Spleen (tissue), 11 donors: Measurements from ENCODE around the gene PLCH2. TPM values are rescaled to one million over a fixed set of nuclear protein-coding genes. Genes with fewer than 3 reads are reported as not detected.

Experiments used
- DNase-seq: peaks from one replicate; pipeline ENCODE4 v3.0.0-alpha.2; 2020
- H3K27ac ChIP-seq, 8 donors: fragments of 200-600 bp; sonication (generic) in 7 of 8; 1 replicate in 4 of 8; 2 replicates in 4 of 8; pipeline versions ENCODE4 v1.5.0 to v1.8.0; 2016 to 2021; ENCODE audit warnings: inconsistent platforms in 4 of 8, mild to moderate bottlenecking in 4 of 8, moderate library complexity in 1 of 8
- H3K27me3 ChIP-seq, 7 donors: fragments of 200-600 bp; sonication (generic) in 6 of 7; replicated peaks in 1 of 7; 1 replicate in 4 of 7; 2 replicates in 3 of 7; pipeline versions ENCODE4 v1.5.0 to v1.8.0; 2016 to 2021; ENCODE audit warnings: inconsistent platforms in 3 of 7, mild to moderate bottlenecking in 1 of 7
- H3K36me3 ChIP-seq, 6 donors: fragments of 200-600 bp; sonication (generic) in 5 of 6; 1 replicate in 4 of 6; 2 replicates in 2 of 6; pipeline versions ENCODE4 v1.5.0 to v1.8.0; 2016 to 2021; ENCODE audit warnings: inconsistent platforms in 2 of 6
- H3K4me1 ChIP-seq, 6 donors: fragments of 200-600 bp; sonication (generic) in 5 of 6; 1 replicate in 3 of 6; 2 replicates in 3 of 6; pipeline versions ENCODE4 v1.5.0 to v1.8.0; 2016 to 2021; ENCODE audit warnings: inconsistent platforms in 3 of 6
- H3K4me3 ChIP-seq, 8 donors: fragments of 200-600 bp; sonication (generic) in 7 of 8; 1 replicate in 4 of 8; 2 replicates in 4 of 8; pipeline versions ENCODE4 v1.5.0 to v1.8.0; 2016 to 2021; ENCODE audit warnings: inconsistent platforms in 4 of 8, mild to moderate bottlenecking in 4 of 8, moderate library complexity in 2 of 8
- H3K9me3 ChIP-seq, 8 donors: fragments of 200-600 bp; sonication (generic) in 7 of 8; 1 replicate in 4 of 8; 2 replicates in 4 of 8; pipeline versions ENCODE4 v1.5.0 to v1.8.0; 2016 to 2021; ENCODE audit warnings: inconsistent platforms in 4 of 8
- CTCF ChIP-seq, 11 experiments: fragments of 200-600 bp in 7 of 11; fragments of 450-650 bp in 4 of 11; sonication (generic) in 4 of 11; IDR thresholded peaks in 8 of 11; conservative IDR thresholded peaks in 3 of 11; 1 replicate in 7 of 11; 2 replicates in 4 of 11; pipeline versions ENCODE4 v1.4.0 to v1.8.0; 2016 to 2021; ENCODE audit warnings: antibody characterized with exemption in 11 of 11, inconsistent platforms in 4 of 11, mild to moderate bottlenecking in 1 of 11
- POLR2A ChIP-seq, 3 donors: fragments of 450-650 bp; IDR thresholded peaks; one replicate each; pipeline ENCODE4 v1.5.1; 2017; ENCODE audit warnings: antibody characterized with exemption in 3 of 3, mild to moderate bottlenecking in 1 of 3
- POLR2AphosphoS5 ChIP-seq, 3 donors: sonication (generic); formaldehyde crosslinking; IDR thresholded peaks; one replicate each; pipeline ENCODE4 v1.5.1; 2017; ENCODE audit warnings: antibody characterized with exemption in 3 of 3
- whole genome bisulfite sequencing, 5 donors: extraction: QIAGEN DNeasy Blood & Tissue Kit in 3 of 5; methylation state at CpG; one replicate each; pipeline versions ENCODE4 v1.1.5 to v1.1.7; 2013 to 2018; 5-methylcytosine and 5-hydroxymethylcytosine counted together
- intact Hi-C: fragments of 100-400 bp; cut with DNase I; formaldehyde crosslinking; loops from one replicate; pipeline ENCODE4 v1.15.0; 2023; ENCODE audit warnings: low total_unique reads
- polyA plus RNA-seq, 3 donors: library from polyadenylated mRNA; stranded (reverse); fragments of 200-250 nt; gene quantifications; one replicate each; pipeline ENCODE4 v1.2.1, GENCODE V29; 2013
- total RNA-seq, 7 donors: library from RNA; depleted of rRNA in 3 of 7; stranded (reverse); fragments of >200 nt in 3 of 7; fragmentation: NEBNext Ultra II Directional in 4 of 7; extraction: Animal tissue kit (Norgen Biotek cat#: 25700) in 4 of 7; gene quantifications; one replicate each; pipeline versions ENCODE4 v1.1.0 to v1.2.1, GENCODE V29; 2016 to 2021
- donor health status: healthy with polysubstance abuse.
- donor health status: DM: no; HTN: no; CAD: no; lungs with moderate emphysema.
- donor health status: DM: no; HTN: no; CAD: no.
- donor health status: Bipolar disorder and iron deficiency.
- donor health status: healthy.
- donor health status: DM: no; HTN: no; CAD: no.
- donor health status: DM: yes; HTN: yes; CAD: no.

PLCH2 gene
- total and polyA plus RNA-seq, 10 donors: 2.2 to 21.0 (median 8.9) TPM

- DNase-seq: no peak
- Histone ChIP-seq H3K4me1 (peaks cover 0 to 63% (median 36%) of the 10 kb centered on the region in 6 donors), H3K27me3 (peaks cover 0 to 74% (median 21%) of the 10 kb centered on the region in 7 donors), H3K36me3 (no peaks in the 10 kb centered on the region), H3K9me3 (no peaks in the 10 kb centered on the region), H3K4me3 (no peak overlapping the region), H3K27ac (no peak overlapping the region)
- 71 to 93% (median 87%) methylated on average over 7 to 9 of the region's 9 CpGs for WGBS, 5 donors
- intact Hi-C loops: no loop called here
- TF ChIP-seq CTCF (IDR thresholded peaks at IDR 0.05 in 8 of 11, conservative IDR thresholded peaks at IDR 0.05 in 3 of 11) (no peak), POLR2A (IDR thresholded peaks at IDR 0.05) (no peak), POLR2AphosphoS5 (IDR thresholded peaks at IDR 0.05) (no peak)
Measured at GRCh38 chr1:2535981-2536380, 59.9 kb downstream of the PLCH2 start.

GRCh38 chr1:2537784-2538115, 61.7 kb downstream of the PLCH2 start:
- no peaks in the 10 kb centered on the region for H3K9me3 ChIP-seq
- DNase-seq: no peak
- intact Hi-C loops: no loop called here
- peaks cover 0 to 68% (median 46%) of the 10 kb centered on the region in 6 donors for H3K4me1 ChIP-seq
- 67 to 87% (median 83%) methylated on average over 9 of the region's 9 CpGs for WGBS, 5 donors
- no peak overlapping the region for H3K27ac ChIP-seq
- H3K27me3 ChIP-seq: peaks cover 0 to 74% (median 13%) of the 10 kb centered on the region in 7 donors
- H3K4me3 ChIP-seq: no peak overlapping the region
- no peak for TF ChIP-seq CTCF (IDR thresholded peaks at IDR 0.05 in 8 of 11, conservative IDR thresholded peaks at IDR 0.05 in 3 of 11)
- TF ChIP-seq POLR2AphosphoS5 (IDR thresholded peaks at IDR 0.05): no peak
- no peak for TF ChIP-seq POLR2A (IDR thresholded peaks at IDR 0.05)
- no peaks in the 10 kb centered on the region for H3K36me3 ChIP-seq

- TF ChIP-seq POLR2AphosphoS5 (IDR thresholded peaks at IDR 0.05) (no peak), CTCF (IDR thresholded peaks at IDR 0.05 in 8 of 11, conservative IDR thresholded peaks at IDR 0.05 in 3 of 11) (no peak), POLR2A (IDR thresholded peaks at IDR 0.05) (no peak)
- H3K36me3 ChIP-seq: no peaks in the 10 kb centered on the region
- no peak for DNase-seq
- H3K27me3 ChIP-seq: peaks cover 0 to 74% (median 13%) of the 10 kb centered on the region in 7 donors
- no peaks in the 10 kb centered on the region for H3K9me3 ChIP-seq
- WGBS, 5 donors: 85 to 100% (median 88%) methylated on average over 2 to 4 of the region's 4 CpGs
- intact Hi-C loops: no loop called here
- no peak overlapping the region for H3K4me3 ChIP-seq
- peaks cover 0 to 69% (median 49%) of the 10 kb centered on the region in 6 donors for H3K4me1 ChIP-seq
- H3K27ac ChIP-seq: no peak overlapping the region
Measured at GRCh38 chr1:2538376-2538775, 62.3 kb downstream of the PLCH2 start.

GRCh38 chr1:2538872-2539271, 62.8 kb downstream of the PLCH2 start:
- intact Hi-C loops: no loop called here
- no peaks in the 10 kb centered on the region for H3K9me3 ChIP-seq
- TF ChIP-seq POLR2AphosphoS5 (IDR thresholded peaks at IDR 0.05) (no peak), CTCF (IDR thresholded peaks at IDR 0.05 in 8 of 11, conservative IDR thresholded peaks at IDR 0.05 in 3 of 11) (no peak), POLR2A (IDR thresholded peaks at IDR 0.05) (no peak)
- DNase-seq: no peak
- peaks cover 0 to 74% (median 51%) of the 10 kb centered on the region in 6 donors for H3K4me1 ChIP-seq
- H3K4me3 ChIP-seq: no peak overlapping the region
- 85 to 97% (median 95%) methylated on average over 4 to 8 of the region's 8 CpGs for WGBS, 5 donors
- no peak overlapping the region for H3K27ac ChIP-seq
- no peaks in the 10 kb centered on the region for H3K36me3 ChIP-seq
- H3K27me3 ChIP-seq: peaks cover 0 to 73% (median 13%) of the 10 kb centered on the region in 7 donors
